Karpas-422 (cell line): ENCODE measurements around the gene AHCTF1. TPM values are rescaled to one million over a fixed set of nuclear protein-coding genes. Genes with fewer than 3 reads are reported as not detected.
A peak's percentile ranks its signal among the peaks of the same experiment; 100 is the strongest.

Experiments
- DNase-seq: peaks from one replicate; pipeline ENCODE4 v3.0.0-alpha.2; 2015
- H2AFZ ChIP-seq: fragments of 200-600 bp; sonication (generic); 2 replicates; pipeline ENCODE4 v1.6.1; 2014; ENCODE audit warnings: antibody characterized with exemption, low read length, mixed read lengths
- H3K27ac ChIP-seq: fragments of 200-600 bp; sonication (generic); 2 replicates; pipeline ENCODE4 v1.5.1; 2014; ENCODE audit warnings: mild to moderate bottlenecking, low read length, moderate library complexity
- H3K27me3 ChIP-seq: fragments of 200-600 bp; sonication (generic); 2 replicates; pipeline ENCODE4 v1.6.1; 2014; ENCODE audit warnings: low read length, mixed read lengths
- H3K36me3 ChIP-seq: fragments of 200-600 bp; sonication (generic); 2 replicates; pipeline ENCODE4 v1.6.1; 2014; ENCODE audit warnings: low read length, mixed read lengths; ENCODE audit not compliant: insufficient read depth
- H3K4me1 ChIP-seq: fragments of 200-600 bp; sonication (generic); 2 replicates; pipeline ENCODE4 v1.6.1; 2014; ENCODE audit warnings: mild to moderate bottlenecking, low read length, mixed read lengths
- H3K4me2 ChIP-seq: fragments of 200-600 bp; sonication (generic); 2 replicates; pipeline ENCODE4 v1.6.1; 2014; ENCODE audit warnings: low read length, low read depth, mild to moderate bottlenecking; ENCODE audit not compliant: poor library complexity, severe bottlenecking
- H3K4me3 ChIP-seq: fragments of 200-600 bp; sonication (generic); 2 replicates; pipeline ENCODE4 v1.5.1; 2014; ENCODE audit warnings: mild to moderate bottlenecking, antibody characterized with exemption, low read length, mixed read lengths
- H3K79me2 ChIP-seq: fragments of 200-600 bp; sonication (generic); 2 replicates; pipeline ENCODE4 v1.6.1; 2014; ENCODE audit warnings: mild to moderate bottlenecking, low read length, mixed read lengths
- H3K9ac ChIP-seq: fragments of 200-600 bp; sonication (generic); 2 replicates; pipeline ENCODE4 v1.6.0; 2014; ENCODE audit warnings: low read length
- H3K9me2 ChIP-seq: fragments of 200-600 bp; sonication (generic), shearing (Covaris generic); replicated peaks from 2 replicates; pipeline ENCODE4 v1.6.0; 2014; ENCODE audit warnings: mild to moderate bottlenecking, low read length, moderate library complexity; ENCODE audit not compliant: insufficient read depth
- H3K9me3 ChIP-seq: fragments of 300-700, 200-600 bp; sonication (generic); 2 replicates; pipeline ENCODE4 v1.6.1; 2014; ENCODE audit warnings: low read length, mixed read lengths
- H4K20me1 ChIP-seq: fragments of 200-600 bp; sonication (generic); 2 replicates; pipeline ENCODE4 v1.6.1; 2014; ENCODE audit warnings: mild to moderate bottlenecking, antibody characterized with exemption, low read length, low read depth; ENCODE audit not compliant: insufficient read depth
- total RNA-seq: library from RNA; depleted of rRNA; stranded (reverse); fragments of >200 nt; shearing (Covaris generic); gene quantifications from 2 replicates; pipeline ENCODE4 v1.2.3, GENCODE V29; 2014; ENCODE audit warnings: low replicate concordance

AHCTF1 gene
- total RNA-seq, 1 experiment from 2014 or later: 44.2 TPM

GRCh38 chr1:246959944-246960693, 28.4 kb upstream of the AHCTF1 start:
- Histone ChIP-seq H3K27ac (no peak overlapping the region), H2AFZ (no peak overlapping the region), H3K9me2 (no peaks in the 10 kb centered on the region), H3K79me2 (no peaks in the 10 kb centered on the region), H3K9ac (no peak overlapping the region), H3K4me1 (peaks cover 16% of the 10 kb centered on the region), H4K20me1 (no peaks in the 10 kb centered on the region), H3K9me3 (no peaks in the 10 kb centered on the region), H3K4me3 (no peak overlapping the region), H3K4me2 (peak overlapping the region; percentile 44), H3K36me3 (no peaks in the 10 kb centered on the region), H3K27me3 (no peaks in the 10 kb centered on the region)
- DNase-seq: peak; percentile 73

DNA sequence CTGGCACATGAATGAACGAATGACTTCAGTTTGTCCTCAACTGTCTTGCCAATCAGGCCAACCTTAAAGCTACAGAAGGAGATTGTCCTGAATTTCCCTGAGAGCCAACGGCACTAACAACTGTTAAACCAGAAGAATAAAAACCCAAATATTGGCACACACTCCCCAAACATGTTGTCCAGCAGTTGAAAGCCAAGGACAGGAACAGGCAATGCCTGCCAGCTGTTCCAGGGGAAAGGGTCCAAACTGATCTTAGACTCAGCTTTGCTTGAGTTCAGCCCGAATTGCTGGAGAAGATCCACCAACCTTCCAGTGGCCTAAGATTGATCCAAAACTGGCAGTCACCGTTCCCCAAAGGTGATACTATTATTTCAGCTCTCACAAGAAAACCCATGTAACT, 22.4 kb upstream of the AHCTF1 start:
- Histone ChIP-seq H3K79me2 (no peaks in the 10 kb centered on the region), H3K4me1 (peaks cover 3% of the 10 kb centered on the region), H3K9me2 (no peaks in the 10 kb centered on the region), H4K20me1 (no peaks in the 10 kb centered on the region), H2AFZ (no peak overlapping the region), H3K27me3 (no peaks in the 10 kb centered on the region), H3K4me2 (no peak overlapping the region), H3K36me3 (no peaks in the 10 kb centered on the region), H3K4me3 (no peak overlapping the region), H3K9me3 (no peaks in the 10 kb centered on the region), H3K9ac (no peak overlapping the region), H3K27ac (no peak overlapping the region)
- DNase-seq: no peak

- Histone ChIP-seq H3K27ac (no peak overlapping the region), H4K20me1 (no peaks in the 10 kb centered on the region), H3K4me3 (no peak overlapping the region), H3K9ac (no peak overlapping the region), H3K9me3 (no peaks in the 10 kb centered on the region), H3K36me3 (no peaks in the 10 kb centered on the region), H3K79me2 (no peaks in the 10 kb centered on the region), H3K27me3 (no peaks in the 10 kb centered on the region), H3K9me2 (no peaks in the 10 kb centered on the region), H3K4me1 (peaks cover 12% of the 10 kb centered on the region), H2AFZ (no peak overlapping the region), H3K4me2 (no peak overlapping the region)
- DNase-seq: no peak
Measured at GRCh38 chr1:246951413-246951812, 19.7 kb upstream of the AHCTF1 start.

GRCh38 chr1:246949956-246950355, 18.2 kb upstream of the AHCTF1 start:
- no peaks in the 10 kb centered on the region for H4K20me1 ChIP-seq
- H3K4me2 ChIP-seq: no peak overlapping the region
- no peaks in the 10 kb centered on the region for H3K9me3 ChIP-seq
- no peak for DNase-seq
- H3K36me3 ChIP-seq: no peaks in the 10 kb centered on the region
- H3K9me2 ChIP-seq: no peaks in the 10 kb centered on the region
- no peak overlapping the region for H3K9ac ChIP-seq
- no peak overlapping the region for H2AFZ ChIP-seq
- H3K4me3 ChIP-seq: no peak overlapping the region
- peaks cover 12% of the 10 kb centered on the region for H3K4me1 ChIP-seq
- no peaks in the 10 kb centered on the region for H3K27me3 ChIP-seq
- no peak overlapping the region for H3K27ac ChIP-seq
- no peaks in the 10 kb centered on the region for H3K79me2 ChIP-seq

DNA sequence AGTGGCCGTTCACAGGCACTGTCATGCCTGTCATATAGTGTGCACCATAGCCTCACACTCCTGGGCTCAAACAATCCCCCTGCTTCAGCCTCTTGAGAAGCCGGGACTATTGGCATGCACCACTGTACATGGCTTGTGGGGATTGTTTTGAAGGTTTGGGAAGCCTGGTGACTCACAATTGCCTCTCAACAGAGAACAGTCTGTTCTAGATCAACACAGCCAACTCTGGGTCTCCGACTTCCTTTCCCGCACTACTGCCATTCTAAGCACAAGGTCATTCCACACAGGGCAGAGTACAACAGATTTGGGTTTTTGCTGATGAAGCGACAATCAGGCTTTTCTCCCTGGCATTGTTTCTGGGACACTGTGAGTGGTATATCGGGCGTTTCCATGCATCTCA, 15.5 kb upstream of the AHCTF1 start:
- Histone ChIP-seq H3K27ac (no peak overlapping the region), H4K20me1 (no peaks in the 10 kb centered on the region), H3K9me3 (no peaks in the 10 kb centered on the region), H3K9me2 (no peaks in the 10 kb centered on the region), H3K4me2 (no peak overlapping the region), H3K27me3 (no peaks in the 10 kb centered on the region), H3K9ac (no peak overlapping the region), H3K79me2 (no peaks in the 10 kb centered on the region), H3K4me1 (peaks cover 12% of the 10 kb centered on the region), H2AFZ (no peak overlapping the region), H3K36me3 (no peaks in the 10 kb centered on the region), H3K4me3 (no peak overlapping the region)
- DNase-seq: no peak

- H3K9me2 ChIP-seq: no peaks in the 10 kb centered on the region
- no peak overlapping the region for H2AFZ ChIP-seq
- H3K27ac ChIP-seq: no peak overlapping the region
- H3K27me3 ChIP-seq: no peaks in the 10 kb centered on the region
- H4K20me1 ChIP-seq: no peaks in the 10 kb centered on the region
- no peaks in the 10 kb centered on the region for H3K9me3 ChIP-seq
- no peak overlapping the region for H3K4me2 ChIP-seq
- H3K4me3 ChIP-seq: no peak overlapping the region
- no peaks in the 10 kb centered on the region for H3K36me3 ChIP-seq
- peaks cover 12% of the 10 kb centered on the region for H3K4me1 ChIP-seq
- no peak overlapping the region for H3K9ac ChIP-seq
- no peaks in the 10 kb centered on the region for H3K79me2 ChIP-seq
- DNase-seq: no peak
Measured at GRCh38 chr1:246946366-246946765, 14.6 kb upstream of the AHCTF1 start.

- no peak overlapping the region; the same call in 1 of the 2 replicates for H3K9ac ChIP-seq
- no peak overlapping the region for H3K27ac ChIP-seq
- peaks cover 6% of the 10 kb centered on the region; the same call in 1 of the 2 replicates for H4K20me1 ChIP-seq
- H2AFZ ChIP-seq: no peak overlapping the region; the same call in 1 of the 2 replicates
- H3K79me2 ChIP-seq: peaks cover 17% of the 10 kb centered on the region
- H3K9me2 ChIP-seq: no peaks in the 10 kb centered on the region
- H3K9me3 ChIP-seq: no peaks in the 10 kb centered on the region
- H3K4me1 ChIP-seq: peaks cover 13% of the 10 kb centered on the region
- no peak overlapping the region for H3K4me3 ChIP-seq
- H3K4me2 ChIP-seq: no peak overlapping the region
- DNase-seq: no peak
- no peaks in the 10 kb centered on the region for H3K27me3 ChIP-seq
- H3K36me3 ChIP-seq: 0 out of 2 replicates have a peak, but pooled peaks cover 3% of the 10 kb centered on the region
Measured at GRCh38 chr1:246934765-246935164, 3.0 kb upstream of the AHCTF1 start.

DNA sequence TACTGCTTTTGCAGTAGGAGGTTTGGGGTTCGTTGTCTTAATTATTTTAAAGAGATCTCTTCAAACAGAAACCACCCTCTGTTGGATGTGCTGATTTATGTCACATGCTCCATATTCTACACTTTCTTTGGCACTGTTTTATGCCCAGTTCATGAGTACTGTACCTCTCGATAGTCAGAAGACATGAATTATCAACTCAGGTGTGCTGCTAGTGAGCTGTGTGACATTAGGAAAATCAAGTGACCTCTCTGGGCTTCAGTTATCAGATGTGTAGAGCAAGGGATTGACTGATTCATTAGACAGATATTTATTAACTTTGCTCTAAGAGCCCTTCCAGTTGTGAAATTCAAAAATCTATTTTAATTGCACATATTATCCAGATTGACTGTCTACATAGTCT, 2.1 kb upstream of the AHCTF1 start:
- Histone ChIP-seq H3K4me2 (no peak overlapping the region), H3K79me2 (peaks cover 26% of the 10 kb centered on the region), H3K9ac (no peak overlapping the region), H3K4me1 (peaks cover 13% of the 10 kb centered on the region), H3K9me2 (no peaks in the 10 kb centered on the region), H3K9me3 (no peaks in the 10 kb centered on the region), H3K27ac (no peak overlapping the region), H4K20me1 (peaks cover 6% of the 10 kb centered on the region; the same call in 1 of the 2 replicates), H3K4me3 (no peak overlapping the region), H2AFZ (no peak overlapping the region), H3K36me3 (peaks cover 7% of the 10 kb centered on the region; the same call in 1 of the 2 replicates), H3K27me3 (no peaks in the 10 kb centered on the region)
- DNase-seq: no peak
